Measurements from ENCODE around the gene HOXA13.

HOXA13 gene

GRCh38 chr7:27146491-27147198 lies 53.2 kb downstream of the HOXA13 start:
- no peak for DNase-seq

GRCh38 chr7:27145914-27146412 lies 53.9 kb downstream of the HOXA13 start:
- DNase-seq, result no peak

- DNase-seq, result no peak
Observed at GRCh38 chr7:27145165-27145913, 54.6 kb downstream of the HOXA13 start.

- DNase-seq, result no peak
Observed at GRCh38 chr7:27144781-27145164, 55.1 kb downstream of the HOXA13 start.

All from activated CD4-positive, alpha-beta T cell treated with anti-CD3 and anti-CD28 coated beads for 48 hours (primary cell).